ENCODE measurements around the gene MICAL3. TPM values are rescaled to one million over a fixed set of nuclear protein-coding genes. Genes with fewer than 3 reads are reported as not detected.

The MICAL3 gene
- polyA plus RNA-seq, 3 donors, result 0.23 to 0.84 TPM; not detected in 1

DNA sequence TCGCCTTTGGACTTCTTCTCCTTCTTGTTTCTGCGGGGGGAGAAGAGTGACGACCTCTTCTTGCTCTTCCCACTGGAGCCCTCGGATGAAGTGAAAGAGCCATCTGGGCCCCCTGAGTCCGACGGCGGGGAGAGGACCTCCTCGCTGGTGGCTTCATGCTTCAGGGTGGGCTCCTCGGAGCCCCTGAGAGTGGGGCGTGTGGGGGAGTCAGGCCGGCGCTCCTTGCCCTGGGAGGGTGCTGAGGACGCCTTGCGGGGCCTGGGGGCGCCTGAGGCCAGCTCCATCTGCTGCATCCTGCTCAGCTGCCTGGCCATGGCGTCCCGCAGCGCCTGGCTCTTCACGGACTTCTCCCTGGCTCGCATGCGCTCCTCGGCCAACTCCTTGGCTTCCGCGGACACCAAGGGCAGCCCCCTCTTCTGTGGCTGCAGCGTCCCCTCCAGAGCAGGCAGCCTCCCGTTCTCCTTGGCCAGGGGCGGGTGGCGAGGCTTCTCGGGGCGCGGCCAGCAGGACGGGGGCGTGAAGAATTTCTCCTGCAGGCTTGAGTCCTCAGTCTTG is 206.8 kb downstream of the MICAL3 start:
- H3K4me3 Mint-ChIP-seq, result no peak overlapping the region
- intact Hi-C loops (cut with micrococcal nuclease), result no loop called here
- Histone ChIP-seq H3K79me2 (ENCODE audit: insufficient read depth, low read length) (no peaks in the 10 kb centered on the region), H3K4me1 (ENCODE audit: control insufficient read depth in 1 of 2, insufficient read depth in 2 of 2, low read length in 2 of 2) (no peaks in the 10 kb centered on the region), H3K27ac (ENCODE audit: low read depth in 1 of 2, low read length in 2 of 2) (no peak overlapping the region), H3K9me3 (replicated peaks in 1 of 2; ENCODE audit: control insufficient read depth in 1 of 2, insufficient read depth in 1 of 2, low read length in 2 of 2) (no peaks in the 10 kb centered on the region), H2AFZ (ENCODE audit: insufficient read depth, low read depth, low read length, poor library complexity, severe bottlenecking) (no peak overlapping the region), H3K4me2 (replicated peaks; ENCODE audit: extremely low read depth, low read length, poor library complexity, severe bottlenecking) (no peak overlapping the region), H4K20me1 (ENCODE audit: insufficient read depth, low read length) (no peaks in the 10 kb centered on the region), H3K4me3 (replicated peaks in 1 of 3; ENCODE audit: low read depth in 2 of 3, low read length in 3 of 3) (no peak overlapping the region), H3K27me3 (ENCODE audit: control insufficient read depth in 2 of 2, insufficient read depth in 2 of 2, low read length in 2 of 2) (no peaks in the 10 kb centered on the region), H3K9ac (ENCODE audit: insufficient read depth, low read length, poor library complexity, severe bottlenecking) (no peak overlapping the region), H3K36me3 (replicated peaks in 1 of 2; ENCODE audit: control insufficient read depth in 1 of 2, insufficient read depth in 2 of 2, low read length in 2 of 2) (no peaks in the 10 kb centered on the region)
- DNase-seq, result no peak
- TF ChIP-seq, protein P1, sequence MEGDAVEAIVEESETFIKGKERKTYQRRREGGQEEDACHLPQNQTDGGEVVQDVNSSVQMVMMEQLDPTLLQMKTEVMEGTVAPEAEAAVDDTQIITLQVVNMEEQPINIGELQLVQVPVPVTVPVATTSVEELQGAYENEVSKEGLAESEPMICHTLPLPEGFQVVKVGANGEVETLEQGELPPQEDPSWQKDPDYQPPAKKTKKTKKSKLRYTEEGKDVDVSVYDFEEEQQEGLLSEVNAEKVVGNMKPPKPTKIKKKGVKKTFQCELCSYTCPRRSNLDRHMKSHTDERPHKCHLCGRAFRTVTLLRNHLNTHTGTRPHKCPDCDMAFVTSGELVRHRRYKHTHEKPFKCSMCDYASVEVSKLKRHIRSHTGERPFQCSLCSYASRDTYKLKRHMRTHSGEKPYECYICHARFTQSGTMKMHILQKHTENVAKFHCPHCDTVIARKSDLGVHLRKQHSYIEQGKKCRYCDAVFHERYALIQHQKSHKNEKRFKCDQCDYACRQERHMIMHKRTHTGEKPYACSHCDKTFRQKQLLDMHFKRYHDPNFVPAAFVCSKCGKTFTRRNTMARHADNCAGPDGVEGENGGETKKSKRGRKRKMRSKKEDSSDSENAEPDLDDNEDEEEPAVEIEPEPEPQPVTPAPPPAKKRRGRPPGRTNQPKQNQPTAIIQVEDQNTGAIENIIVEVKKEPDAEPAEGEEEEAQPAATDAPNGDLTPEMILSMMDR (IDR thresholded peaks at IDR 0.05), result no peak
- H3K4me1 Mint-ChIP-seq, result no peaks in the 10 kb centered on the region
- peaks cover 0 to 3% (median 2%) of the 10 kb centered on the region in 3 donors for H3K27me3 Mint-ChIP-seq (ENCODE audit: low read depth in 3 of 3)
- no peaks in the 10 kb centered on the region for H3K36me3 Mint-ChIP-seq
- WGBS (ENCODE audit: insufficient coverage), result 96% methylated on average over 31 of the region's 33 CpGs
- no peak overlapping the region for H3K27ac Mint-ChIP-seq
- H3K9me3 Mint-ChIP-seq, result no peaks in the 10 kb centered on the region

DNA sequence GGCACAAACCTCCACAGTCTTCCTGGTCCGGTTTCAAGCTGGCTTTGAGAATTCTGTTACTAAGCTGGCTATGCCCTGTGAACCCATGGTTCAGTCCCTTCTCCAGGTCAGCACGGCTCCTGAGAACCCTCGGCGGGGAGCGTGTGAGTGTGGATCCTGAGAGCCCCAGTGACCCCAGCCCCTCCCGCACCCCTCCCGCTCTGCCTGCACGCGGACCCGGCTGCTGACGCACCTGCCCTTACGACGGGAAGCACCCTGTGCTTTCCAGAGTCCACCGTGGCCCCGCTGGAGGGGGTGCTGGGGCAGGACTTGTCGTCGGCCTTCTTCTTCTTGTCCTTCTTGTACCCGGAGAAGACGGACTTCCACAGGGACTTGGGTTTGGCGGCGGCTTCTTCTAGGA is 207.3 kb downstream of the MICAL3 start:
- Mint-ChIP-seq H3K27me3 (ENCODE audit: low read depth in 3 of 3) (peaks cover 0 to 3% (median 2%) of the 10 kb centered on the region in 3 donors), H3K36me3 (no peaks in the 10 kb centered on the region), H3K4me1 (no peaks in the 10 kb centered on the region), H3K9me3 (no peaks in the 10 kb centered on the region), H3K4me3 (no peak overlapping the region), H3K27ac (peak overlapping the region in 1 of 7 donors; percentile 45)
- Histone ChIP-seq H3K9me3 (replicated peaks in 1 of 2; ENCODE audit: control insufficient read depth in 1 of 2, insufficient read depth in 1 of 2, low read length in 2 of 2) (no peaks in the 10 kb centered on the region), H3K4me1 (ENCODE audit: control insufficient read depth in 1 of 2, insufficient read depth in 2 of 2, low read length in 2 of 2) (no peaks in the 10 kb centered on the region), H3K79me2 (ENCODE audit: insufficient read depth, low read length) (no peaks in the 10 kb centered on the region), H3K27ac (ENCODE audit: low read depth in 1 of 2, low read length in 2 of 2) (no peak overlapping the region), H4K20me1 (ENCODE audit: insufficient read depth, low read length) (no peaks in the 10 kb centered on the region), H3K4me2 (replicated peaks; ENCODE audit: extremely low read depth, low read length, poor library complexity, severe bottlenecking) (no peak overlapping the region), H3K27me3 (ENCODE audit: control insufficient read depth in 2 of 2, insufficient read depth in 2 of 2, low read length in 2 of 2) (no peaks in the 10 kb centered on the region), H3K4me3 (replicated peaks in 1 of 3; ENCODE audit: low read depth in 2 of 3, low read length in 3 of 3) (no peak overlapping the region), H3K36me3 (replicated peaks in 1 of 2; ENCODE audit: control insufficient read depth in 1 of 2, insufficient read depth in 2 of 2, low read length in 2 of 2) (no peaks in the 10 kb centered on the region), H2AFZ (ENCODE audit: insufficient read depth, low read depth, low read length, poor library complexity, severe bottlenecking) (no peak overlapping the region), H3K9ac (ENCODE audit: insufficient read depth, low read length, poor library complexity, severe bottlenecking) (no peak overlapping the region)
- TF ChIP-seq, protein P1 (IDR thresholded peaks at IDR 0.05), result no peak
- no peak for DNase-seq
- intact Hi-C loops (cut with micrococcal nuclease), result no loop called here
- 99% methylated on average over 20 of the region's 21 CpGs for WGBS (ENCODE audit: insufficient coverage)

Data from CD14-positive monocyte (primary cell).